Measurements from ENCODE around the gene PDGFRB.

The PDGFRB gene

DNA sequence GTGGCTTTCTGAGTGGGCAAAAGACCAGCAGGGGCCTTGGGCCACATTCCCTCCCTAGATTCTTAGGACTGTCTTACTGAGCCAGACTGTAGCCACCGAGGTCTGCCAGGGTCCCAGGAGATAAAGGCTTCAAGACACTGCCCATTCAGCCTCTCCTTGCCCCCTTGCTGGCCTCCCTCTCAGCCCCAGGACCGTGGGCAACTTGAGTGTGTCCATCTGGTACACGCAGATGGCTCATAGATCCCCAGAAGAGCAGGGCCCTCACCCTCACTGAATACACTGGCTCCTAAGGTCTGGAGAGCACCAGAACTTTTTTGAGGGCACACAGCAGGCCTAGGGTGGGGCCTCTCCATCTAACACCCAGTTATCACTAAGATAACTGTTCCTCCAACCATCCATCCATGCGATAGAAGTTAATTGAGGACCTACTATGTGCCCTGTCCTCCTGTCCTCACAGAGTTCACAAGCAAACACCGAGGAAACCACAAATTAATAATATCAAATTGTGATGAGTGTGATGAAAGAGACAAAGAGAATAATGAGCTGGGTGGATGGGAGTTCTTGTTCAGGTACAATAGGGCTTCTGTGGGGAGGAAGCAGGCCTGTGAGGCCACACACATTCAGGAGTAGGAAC is 4.9 kb upstream of the PDGFRB start:
- H3K27ac ChIP-seq (ENCODE audit: extremely low read depth, low read depth, low read length), result no peak overlapping the region
- TF ChIP-seq TCF7L2 (IDR thresholded peaks at IDR 0.05; ENCODE audit: borderline replicate concordance, low read depth, low read length), result no peak
- no peak for TF ChIP-seq ZNF660 (tag by site-specific recombination; IDR thresholded peaks at IDR 0.05)
- TF ChIP-seq EGR2 (tag by site-specific recombination; IDR thresholded peaks at IDR 0.05; ENCODE audit: low read depth), result no peak
- no peak for TF ChIP-seq ZNF16 (tag by site-specific recombination; IDR thresholded peaks at IDR 0.05; ENCODE audit: low read depth)
- no peak for TF ChIP-seq MEIS1 (CRISPR knock-in tag; IDR thresholded peaks at IDR 0.05; ENCODE audit: borderline replicate concordance)
- no peak for TF ChIP-seq ZNF518A (tag by site-specific recombination; conservative IDR thresholded peaks at IDR 0.05; ENCODE audit: low read depth)
- TF ChIP-seq ZNF837 (tag by site-specific recombination; IDR thresholded peaks at IDR 0.05), result no peak
- TF ChIP-seq ZNF140 (tag by site-specific recombination; IDR thresholded peaks at IDR 0.05), result no peak
- TF ChIP-seq KLF8 (tag by site-specific recombination; IDR thresholded peaks at IDR 0.05), result no peak
- TF ChIP-seq ZNF529 (tag by site-specific recombination; IDR thresholded peaks at IDR 0.05; ENCODE audit: insufficient replicate concordance), result no peak
- no peak for TF ChIP-seq SETDB1 (IDR thresholded peaks at IDR 0.05; ENCODE audit: insufficient read length, low read length)
- TF ChIP-seq, protein P1, sequence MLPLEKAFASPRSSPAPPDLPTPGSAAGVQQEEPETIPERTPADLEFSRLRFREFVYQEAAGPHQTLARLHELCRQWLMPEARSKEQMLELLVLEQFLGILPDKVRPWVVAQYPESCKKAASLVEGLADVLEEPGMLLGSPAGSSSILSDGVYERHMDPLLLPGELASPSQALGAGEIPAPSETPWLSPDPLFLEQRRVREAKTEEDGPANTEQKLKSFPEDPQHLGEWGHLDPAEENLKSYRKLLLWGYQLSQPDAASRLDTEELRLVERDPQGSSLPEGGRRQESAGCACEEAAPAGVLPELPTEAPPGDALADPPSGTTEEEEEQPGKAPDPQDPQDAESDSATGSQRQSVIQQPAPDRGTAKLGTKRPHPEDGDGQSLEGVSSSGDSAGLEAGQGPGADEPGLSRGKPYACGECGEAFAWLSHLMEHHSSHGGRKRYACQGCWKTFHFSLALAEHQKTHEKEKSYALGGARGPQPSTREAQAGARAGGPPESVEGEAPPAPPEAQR (tag by site-specific recombination; IDR thresholded peaks at IDR 0.05), result no peak
- no peak for TF ChIP-seq ZNF121 (tag by site-specific recombination; IDR thresholded peaks at IDR 0.05)
- no peak for TF ChIP-seq ZBTB1 (tag by site-specific recombination; IDR thresholded peaks at IDR 0.05)
- no peak for TF ChIP-seq ZNF292 (tag by site-specific recombination; IDR thresholded peaks at IDR 0.05; ENCODE audit: borderline replicate concordance, low read depth)
- TF ChIP-seq ZNF548 (tag by site-specific recombination; IDR thresholded peaks at IDR 0.05), result no peak
- no peak for TF ChIP-seq ZNF677 (tag by site-specific recombination; IDR thresholded peaks at IDR 0.05)
- POLR2A ChIA-PET, result no interaction called here
- CTCF ChIA-PET, result interaction anchor here (0.5 to 2.1 kb wide), 13 partner anchors 14 to 253 kb away, joined by 3 to 15 read pairs (median 4); no protein-coding TSS in a partner anchor
- H3K4me1 ChIP-seq (ENCODE audit: control insufficient read depth, insufficient read depth, low read length), result no peaks in the 10 kb centered on the region
- no peak overlapping the region for H3K4me3 ChIP-seq (ENCODE audit: low read depth, low read length)
- no peaks in the 10 kb centered on the region for H3K36me3 ChIP-seq (ENCODE audit: control insufficient read depth in 2 of 2, insufficient read depth in 1 of 2, low read length in 2 of 2)
- no peaks in the 10 kb centered on the region for H3K9me3 ChIP-seq (ENCODE audit: control insufficient read depth, insufficient read depth, low read depth, low read length)

DNA sequence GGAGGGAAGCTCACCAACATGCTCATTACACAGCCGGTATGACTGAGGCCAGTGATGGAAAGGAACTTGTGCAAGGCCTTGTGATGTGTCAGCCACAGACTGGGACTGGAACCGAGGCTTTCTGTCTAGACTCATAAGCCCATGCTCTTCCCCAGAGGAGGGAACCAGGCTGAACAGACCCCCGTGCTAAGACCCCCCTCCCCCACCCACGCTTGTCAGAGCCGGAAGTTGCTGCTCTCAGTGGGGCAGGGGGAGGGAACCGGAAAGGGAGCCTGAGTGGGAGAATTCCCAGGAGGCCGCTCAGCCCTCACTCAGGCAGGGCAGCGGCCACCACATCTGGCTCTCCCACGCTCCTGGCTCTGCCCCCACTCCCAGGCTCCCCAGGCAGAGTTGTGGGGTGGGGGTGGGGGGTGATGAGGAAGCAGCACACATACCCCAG is 4.1 kb upstream of the PDGFRB start:
- CTCF ChIA-PET, result interaction anchor here (0.6 to 2.1 kb wide), 6 partner anchors 15 to 979 kb away, joined by 3 to 8 read pairs (median 4); no protein-coding TSS in a partner anchor
- TF ChIP-seq RBAK (tag by site-specific recombination; IDR thresholded peaks at IDR 0.05) (no peak), ZFHX2 (tag by site-specific recombination; conservative IDR thresholded peaks at IDR 0.05) (peak; percentile 52), ZNF221 (tag by site-specific recombination; IDR thresholded peaks at IDR 0.05; ENCODE audit: borderline replicate concordance) (no peak), ZNF530 (tag by site-specific recombination; IDR thresholded peaks at IDR 0.05; ENCODE audit: low read depth) (no peak), ZNF280C (tag by site-specific recombination; IDR thresholded peaks at IDR 0.05) (no peak), ZNF23 (tag by site-specific recombination; IDR thresholded peaks at IDR 0.05; ENCODE audit: borderline replicate concordance) (no peak), EGR2 (tag by site-specific recombination; IDR thresholded peaks at IDR 0.05; ENCODE audit: low read depth) (peak; percentile 68), ZNF184 (tag by site-specific recombination; IDR thresholded peaks at IDR 0.05) (no peak), ZNF830 (tag by site-specific recombination; IDR thresholded peaks at IDR 0.05; ENCODE audit: low read depth) (no peak)
- no peak overlapping the region for H3K27ac ChIP-seq (ENCODE audit: extremely low read depth, low read depth, low read length)
- H3K36me3 ChIP-seq (ENCODE audit: control insufficient read depth in 2 of 2, insufficient read depth in 1 of 2, low read length in 2 of 2), result no peaks in the 10 kb centered on the region
- H3K4me1 ChIP-seq (ENCODE audit: control insufficient read depth, insufficient read depth, low read length), result no peaks in the 10 kb centered on the region
- H3K9me3 ChIP-seq (ENCODE audit: control insufficient read depth, insufficient read depth, low read depth, low read length), result no peaks in the 10 kb centered on the region
- POLR2A ChIA-PET, result no interaction called here
- no peak overlapping the region for H3K4me3 ChIP-seq (ENCODE audit: low read depth, low read length)

All from HEK293 (cell line).